ENCODE measurements around the gene GNAT1.

- no peak for TF ChIP-seq CTCF (IDR thresholded peaks at IDR 0.05)
- TF ChIP-seq EP300 (IDR thresholded peaks at IDR 0.05): no peak
- TF ChIP-seq POLR2A (IDR thresholded peaks at IDR 0.05): no peak
- no peak for TF ChIP-seq POLR2AphosphoS5 (IDR thresholded peaks at IDR 0.05)
These were observed 26.2 kb upstream of the GNAT1 start for GRCh38 chr3:50164984-50165909.
